TTC549 (cell line): ENCODE measurements around the gene STX18.
"Not testable (repeated sequence)": the region's sequence is repeated elsewhere in the genome, so short reads cannot be mapped to it uniquely, and the experiment has no call there.

Experiments
- FAIRE-seq: peaks from 2 replicates; lab custom pipeline; 2012; peaks lifted over from hg19 to GRCh38; lab: Jason Lieb, UNC

The STX18 gene

DNA sequence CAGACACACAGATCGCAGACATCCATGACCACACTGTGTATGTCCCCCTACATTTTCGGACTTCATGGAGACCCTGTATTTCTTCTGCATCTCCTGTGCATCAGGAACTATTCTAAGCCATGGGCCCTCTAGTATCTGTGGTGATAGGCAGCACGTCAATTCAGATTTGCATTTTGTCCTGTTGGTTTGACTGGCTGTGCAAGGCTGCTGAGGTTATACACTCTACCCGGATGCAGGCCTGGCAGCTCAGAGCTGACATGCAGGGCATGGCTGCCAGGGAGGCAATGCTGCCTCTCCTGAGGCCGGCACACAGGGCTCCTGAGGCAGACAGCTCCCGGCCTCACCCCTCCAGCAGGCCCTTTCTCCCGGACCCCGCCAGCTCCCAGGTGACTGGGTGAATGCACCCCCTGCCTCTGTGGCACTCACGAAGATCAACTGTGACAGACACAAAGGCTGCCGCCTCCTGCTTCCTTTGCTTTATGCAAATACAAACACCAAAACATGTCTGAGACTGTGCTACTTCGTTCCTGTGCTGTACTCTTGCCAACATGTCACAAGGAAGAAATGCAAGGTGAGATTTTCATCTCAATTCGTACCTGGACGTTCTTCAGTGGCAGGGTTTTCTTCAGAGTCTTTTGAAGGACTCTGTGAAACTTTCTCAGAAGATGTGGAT is 103.9 kb downstream of the STX18 start:
- FAIRE-seq = no peak

- FAIRE-seq = no peak
Observed at GRCh38 chr4:4436244-4436823, 105.5 kb downstream of the STX18 start.

- FAIRE-seq = no peak
Observed at GRCh38 chr4:4433941-4434340, 107.9 kb downstream of the STX18 start.

GRCh38 chr4:4432341-4433125 is 109.3 kb downstream of the STX18 start:
- no peak for FAIRE-seq

- FAIRE-seq = no peak
Observed at GRCh38 chr4:4430492-4431195, 111.2 kb downstream of the STX18 start.

- no peak for FAIRE-seq
Observed at GRCh38 chr4:4428966-4429875, 112.6 kb downstream of the STX18 start.

DNA sequence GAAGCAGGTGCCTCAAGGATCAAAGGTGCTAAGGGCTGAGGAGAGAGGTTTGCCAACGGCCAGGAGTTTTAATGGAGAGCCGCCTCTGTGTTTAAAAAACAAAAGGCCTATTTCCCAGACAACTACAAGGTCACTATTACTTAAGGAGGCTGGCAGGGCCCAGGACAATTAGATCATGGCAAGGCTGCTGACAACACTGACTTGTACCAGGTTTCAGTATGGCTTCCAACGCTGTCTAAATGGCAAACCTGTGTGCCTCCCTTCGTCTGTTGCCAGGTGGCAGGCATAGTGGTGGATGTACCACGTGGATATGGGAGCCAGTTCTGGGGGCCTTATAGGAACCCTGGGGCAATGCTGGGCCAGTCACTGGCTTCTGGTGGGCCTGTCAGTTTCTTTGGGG is 114.0 kb downstream of the STX18 start:
- no peak for FAIRE-seq

DNA sequence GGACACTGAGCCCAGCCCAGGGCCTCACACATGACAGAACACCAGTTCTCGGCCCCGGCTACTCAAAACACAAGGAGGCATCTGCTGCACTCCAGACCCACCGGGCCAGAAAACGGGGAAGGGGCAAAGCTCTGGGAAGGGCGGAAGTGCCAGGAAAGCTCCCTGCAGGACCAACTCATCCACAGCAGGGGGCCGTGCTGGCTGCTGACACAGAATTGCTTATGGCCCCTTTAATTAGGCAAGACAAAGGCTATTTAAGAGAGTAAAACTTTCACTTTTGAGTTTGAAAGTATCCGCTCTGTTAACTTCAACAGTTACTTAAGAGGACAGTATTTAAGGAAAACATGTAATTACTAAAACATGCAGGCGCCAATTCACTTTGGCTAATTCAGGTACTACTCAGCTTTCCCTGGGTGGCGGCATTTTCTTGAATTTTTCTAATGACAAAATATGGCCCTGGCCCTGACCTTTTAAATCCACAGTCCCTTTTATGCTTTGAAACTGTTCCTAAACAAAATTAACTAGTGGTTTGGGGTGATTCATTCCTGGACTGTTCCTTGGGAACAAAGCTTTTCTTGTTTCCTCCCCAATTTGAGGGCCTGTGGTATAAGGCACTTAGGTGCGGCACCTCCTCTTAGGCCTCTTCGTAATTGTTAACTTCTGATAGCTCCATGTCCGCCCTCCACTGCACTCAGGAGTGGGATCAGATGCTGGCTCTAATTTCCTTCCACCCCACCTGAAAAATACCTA is 114.6 kb downstream of the STX18 start:
- FAIRE-seq = no peak

GRCh38 chr4:4426511-4427120 is 115.2 kb downstream of the STX18 start:
- no peak for FAIRE-seq

GRCh38 chr4:4425696-4426095 is 116.2 kb downstream of the STX18 start:
- no peak for FAIRE-seq

GRCh38 chr4:4425119-4425690 is 116.6 kb downstream of the STX18 start:
- no peak for FAIRE-seq

DNA sequence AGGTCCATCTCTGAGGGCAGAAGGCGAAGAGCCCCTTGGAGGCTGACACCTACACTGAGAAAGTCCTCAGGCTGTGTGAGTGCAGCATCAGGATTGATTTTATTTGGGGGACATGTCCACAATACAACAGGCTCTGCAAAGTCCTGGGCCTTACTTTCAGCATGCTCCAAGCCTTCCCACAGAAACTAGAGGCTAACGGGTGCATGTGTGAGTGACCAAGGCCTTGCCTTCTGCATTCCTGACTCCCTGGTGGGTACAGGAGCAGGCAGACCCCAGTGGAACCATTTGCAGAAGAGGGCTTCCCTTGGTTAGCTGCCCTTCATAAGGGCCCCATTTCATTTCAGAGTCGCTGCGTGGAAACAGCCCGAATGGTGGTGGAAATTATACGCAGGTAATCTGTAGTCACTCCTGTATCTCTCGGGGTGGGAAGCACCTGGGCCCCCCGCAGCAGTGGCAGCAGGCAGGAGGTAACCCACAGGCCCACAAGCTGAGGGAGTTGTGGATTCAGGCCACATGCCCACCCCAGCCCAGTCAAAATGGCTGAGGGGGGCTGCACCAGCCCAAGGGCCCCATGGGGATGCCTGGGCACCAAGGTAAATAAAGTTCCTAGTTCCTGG is 117.2 kb downstream of the STX18 start:
- no peak for FAIRE-seq

DNA sequence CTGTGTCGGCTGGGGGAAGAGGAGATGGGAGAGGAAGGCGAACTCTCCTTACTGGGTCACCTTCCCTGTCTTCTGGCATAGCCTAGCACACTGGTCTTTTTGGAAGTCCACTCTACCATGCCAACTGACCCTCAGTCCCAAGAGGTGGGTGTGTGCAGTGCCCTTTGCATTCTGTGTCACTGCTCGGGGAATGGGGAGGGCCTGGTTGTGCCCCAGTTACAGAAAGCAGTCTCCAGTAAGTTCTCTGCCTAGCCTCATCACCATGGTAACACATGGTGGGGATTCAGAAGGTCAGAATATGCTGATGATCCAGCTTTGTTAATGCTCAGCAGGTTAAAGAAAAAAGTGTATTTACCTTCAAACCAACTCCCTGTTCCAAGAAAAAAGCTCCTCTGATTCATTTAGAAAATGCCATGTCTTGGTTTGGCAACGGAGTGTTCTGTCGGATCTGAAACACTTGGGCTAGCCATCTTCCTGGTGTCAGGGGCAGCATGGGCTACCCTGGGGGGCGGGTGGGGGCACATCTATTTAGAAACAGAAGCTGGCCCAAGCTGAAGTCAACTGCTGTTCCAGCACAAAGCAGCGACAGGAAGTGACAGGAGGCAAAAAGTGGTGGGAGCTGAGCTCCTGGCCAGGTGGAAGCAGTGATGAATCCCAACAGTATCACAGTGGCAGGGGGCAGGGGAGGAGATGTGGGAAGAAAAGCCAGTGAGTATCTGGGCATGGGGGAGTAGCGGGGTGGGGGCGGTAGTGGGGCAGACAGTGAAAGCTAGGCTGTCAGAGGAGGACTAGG is 117.9 kb downstream of the STX18 start:
- FAIRE-seq = no peak

DNA sequence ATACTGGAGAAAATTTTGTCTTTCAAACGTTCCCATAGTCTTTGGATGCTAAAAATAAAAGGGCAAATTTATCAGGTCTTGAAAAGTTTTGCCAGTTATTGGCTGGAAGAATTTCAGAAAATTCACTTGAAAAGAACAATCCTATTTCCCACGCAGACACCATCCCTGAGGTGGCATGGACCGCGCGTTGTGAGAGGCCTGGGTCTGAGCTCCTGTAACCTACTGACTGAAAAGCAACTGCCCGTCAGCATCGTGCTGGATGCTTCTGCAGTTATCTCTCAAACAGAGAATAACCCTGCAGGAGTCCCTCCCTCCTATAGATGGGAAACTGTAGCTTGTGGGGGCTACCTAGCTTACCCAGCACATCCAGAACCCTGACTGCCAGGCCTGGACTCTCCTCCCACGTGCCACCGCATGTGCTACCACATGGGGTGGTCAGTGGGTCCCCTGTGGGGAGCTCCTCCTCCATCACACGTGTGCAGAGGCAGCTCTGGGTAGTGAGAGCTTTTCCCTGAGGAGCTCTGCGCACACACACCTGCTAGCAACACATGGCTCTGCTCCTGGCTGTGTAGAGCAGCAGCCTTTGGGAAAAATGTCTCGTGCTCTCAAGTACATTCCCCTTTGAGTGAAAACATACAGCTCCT is 118.9 kb downstream of the STX18 start:
- no peak for FAIRE-seq

- not testable (repeated sequence) for FAIRE-seq
Observed at GRCh38 chr4:4422117-4422516, 119.7 kb downstream of the STX18 start.

- FAIRE-seq = no peak
Observed at GRCh38 chr4:4421356-4421755, 120.5 kb downstream of the STX18 start.

DNA sequence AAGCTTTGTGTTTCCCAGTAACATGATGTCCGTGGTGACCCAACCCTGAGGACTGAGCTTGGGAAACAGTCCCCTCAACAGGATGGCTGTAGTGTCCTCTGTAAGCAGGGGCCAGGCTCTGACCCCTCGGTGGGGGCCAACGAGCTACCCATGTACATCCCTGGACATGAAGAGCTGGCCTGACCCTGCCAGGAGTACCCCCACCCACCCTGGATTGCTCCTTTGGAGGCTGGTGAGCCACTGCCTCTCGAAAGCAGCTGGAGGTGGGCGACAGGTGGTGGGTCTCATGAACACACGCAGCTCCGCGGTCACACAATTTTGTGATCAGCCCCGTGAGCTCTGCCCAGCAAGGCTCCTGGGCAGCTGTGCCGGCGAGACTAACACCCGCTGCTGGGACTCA is 121.4 kb downstream of the STX18 start:
- FAIRE-seq = no peak

DNA sequence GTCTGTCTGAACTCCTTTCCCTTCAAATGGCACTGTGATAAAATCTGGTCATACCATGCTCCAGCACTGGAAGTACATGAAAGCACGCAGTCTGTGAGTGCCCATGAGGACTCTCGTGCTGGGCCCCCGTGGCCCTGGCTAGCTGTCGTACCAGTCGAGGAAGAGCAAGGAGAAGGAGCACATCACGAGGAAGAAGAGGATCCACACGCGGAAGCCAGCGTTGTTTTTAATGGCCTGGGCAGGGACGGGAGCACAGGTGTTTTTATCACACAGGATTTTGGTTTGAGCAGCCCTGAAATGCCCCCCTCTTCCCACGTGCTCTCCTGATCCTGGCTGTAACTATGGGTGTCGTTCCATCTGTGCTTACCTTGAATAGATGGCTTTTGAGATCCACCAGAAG is 122.0 kb downstream of the STX18 start:
- no peak for FAIRE-seq
